ENCODE measurements around the gene PC. TPM values are rescaled to one million over a fixed set of nuclear protein-coding genes. Genes with fewer than 3 reads are reported as not detected.

The PC gene
- polyA plus RNA-seq, 1 of the 3 experiments (the other 2 are of a cell fraction): 9.7 TPM

GRCh38 chr11:66891851-66892660 is 66.1 kb downstream of the PC start:
- ChIA-PET POLR2A (interaction anchor here (0.7 kb wide), 1 partner anchor 211 kb away, joined by 3 read pairs; no protein-coding TSS in a partner anchor), CTCF (interaction anchor here (0.7 to 1.1 kb wide), 2 partner anchors 9 to 24 kb away, joined by 3 read pairs; no protein-coding TSS in a partner anchor)
- Histone ChIP-seq H3K9me3 (no peaks in the 10 kb centered on the region), H3K4me1 (ENCODE audit: control insufficient read depth in 1 of 2, insufficient read depth in 2 of 2, low read depth in 1 of 2, low read length in 1 of 2) (0 out of 4 replicates have a peak, but pooled peaks cover 0 to 3% of the 10 kb centered on the region in 2 experiments), H3K4me3 (ENCODE audit: low read depth in 2 of 2, low read length in 1 of 2) (no peak overlapping the region), H3K27me3 (ENCODE audit: insufficient read depth) (no peaks in the 10 kb centered on the region), H3K79me2 (ENCODE audit: insufficient read depth) (no peaks in the 10 kb centered on the region), H3K27ac (ENCODE audit: low read depth in 2 of 2, low read length in 1 of 2) (peak overlapping the region in 1 of 2 experiments; percentile 53; a peak in 2 of 4 replicates), H3K4me2 (0 out of 2 replicates have a peak overlapping the region, but pooled peaks have one; percentile 5), H3F3A (replicated peaks; ENCODE audit: insufficient read depth) (peaks cover 8% of the 10 kb centered on the region), H4K20me1 (ENCODE audit: insufficient read depth) (no peaks in the 10 kb centered on the region), H2AFZ (ENCODE audit: low read depth) (no peak overlapping the region), H3K9me2 (no peaks in the 10 kb centered on the region), H3K36me3 (replicated peaks in 1 of 2; ENCODE audit: control insufficient read depth in 1 of 2, insufficient read depth in 2 of 2, low read length in 1 of 2) (no peaks in the 10 kb centered on the region), H3K9ac (no peak overlapping the region)
- WGBS (ENCODE audit: low lambda C conversion rate): 50% methylated on average over 14 of the region's 14 CpGs
- DNase-seq: no peak
- TF ChIP-seq RXRA (IDR thresholded peaks at IDR 0.05; ENCODE audit: borderline replicate concordance, low read depth): peak; percentile 57; the same call in 1 of the 2 replicates
- no peak for TF ChIP-seq USF1 (IDR thresholded peaks at IDR 0.05; ENCODE audit: borderline replicate concordance, low read depth)
- no peak for TF ChIP-seq CHD2 (IDR thresholded peaks at IDR 0.05; ENCODE audit: low read length, partially characterized antibody)
- peak; percentile 94 for TF ChIP-seq JUND (IDR thresholded peaks at IDR 0.05)
- no peak for TF ChIP-seq RFX5 (IDR thresholded peaks at IDR 0.05; ENCODE audit: low read length)
- no peak for TF ChIP-seq TAF1 (IDR thresholded peaks at IDR 0.05; ENCODE audit: borderline replicate concordance, low read depth, low read length)
- TF ChIP-seq USF2 (IDR thresholded peaks at IDR 0.05; ENCODE audit: borderline replicate concordance, low read depth, low read length): no peak
- TF ChIP-seq IRF3 (IDR thresholded peaks at IDR 0.05; ENCODE audit: low read depth, low read length): no peak
- TF ChIP-seq PBX3 (IDR thresholded peaks at IDR 0.05): peak; percentile 73
- no peak; a peak in 1 of 4 replicates for TF ChIP-seq EP300 (IDR thresholded peaks at IDR 0.05; ENCODE audit: borderline replicate concordance in 1 of 2, low read depth in 1 of 2, low read length in 1 of 2)
- no peak for TF ChIP-seq NRF1 (IDR thresholded peaks at IDR 0.05; ENCODE audit: low read depth, low read length)
- peak; percentile 88 for TF ChIP-seq TCF12 (IDR thresholded peaks at IDR 0.05)
- TF ChIP-seq RAD21 (IDR thresholded peaks at IDR 0.05; ENCODE audit: low read length): no peak
- TF ChIP-seq EZH2phosphoT487 (IDR thresholded peaks at IDR 0.05; ENCODE audit: borderline replicate concordance, low read depth): no peak
- TF ChIP-seq CTCF (IDR thresholded peaks at IDR 0.05): no peak
- TF ChIP-seq GATA2 (CRISPR knock-in tag; IDR thresholded peaks at IDR 0.05): no peak
- TF ChIP-seq FOXM1 (IDR thresholded peaks at IDR 0.05; ENCODE audit: low read depth): no peak
- TF ChIP-seq YY1 (IDR thresholded peaks at IDR 0.05; ENCODE audit: low read depth): no peak
- TF ChIP-seq RCOR1 (IDR thresholded peaks at IDR 0.05; ENCODE audit: low read length): no peak
- peak; percentile 62 for TF ChIP-seq MAX (IDR thresholded peaks at IDR 0.05; ENCODE audit: low read depth)
- no peak for TF ChIP-seq FOXJ3 (CRISPR knock-in tag; IDR thresholded peaks at IDR 0.05)
- peak; percentile 59; the same call in 1 of the 2 replicates for TF ChIP-seq NFIC (IDR thresholded peaks at IDR 0.05; ENCODE audit: borderline replicate concordance)
- TF ChIP-seq POLR2AphosphoS5 (IDR thresholded peaks at IDR 0.05; ENCODE audit: low read depth, low read length): peak; percentile 74; the same call in 1 of the 2 replicates
- no peak for TF ChIP-seq GABPA (IDR thresholded peaks at IDR 0.05; ENCODE audit: low read depth)

All from SK-N-SH (cell line).